NB4 (cell line): ENCODE results near the gene NRG3.

Source experiments
- DNase-seq: peaks from one replicate; pipeline ENCODE4 v3.0.0; 2010; ENCODE audit warnings: low read depth
- H3K4me3 ChIP-seq: one replicate; pipeline ENCODE4 v1.5.1; 2011; ENCODE audit warnings: mild to moderate bottlenecking, low read depth, low read length, moderate library complexity
- MYC ChIP-seq: IDR thresholded peaks from 2 replicates; pipeline ENCODE4 v1.6.1; 2011; ENCODE audit warnings: low read depth, low read length
- POLR2A ChIP-seq: IDR thresholded peaks from 2 replicates; pipeline ENCODE4 v1.6.1; 2011; ENCODE audit warnings: mild to moderate bottlenecking; ENCODE audit not compliant: insufficient read length; ENCODE audit errors: extremely low read depth
- TF ChIP-seq, protein P1 (sequence below): IDR thresholded peaks from 2 replicates; pipeline ENCODE4 v1.6.1; 2011; ENCODE audit warnings: low read depth, low read length
- TF ChIP-seq, protein P2 (sequence below): IDR thresholded peaks from one replicate; pipeline ENCODE4 v1.5.1; 2012; ENCODE audit warnings: low read depth, low read length

The NRG3 gene

DNA sequence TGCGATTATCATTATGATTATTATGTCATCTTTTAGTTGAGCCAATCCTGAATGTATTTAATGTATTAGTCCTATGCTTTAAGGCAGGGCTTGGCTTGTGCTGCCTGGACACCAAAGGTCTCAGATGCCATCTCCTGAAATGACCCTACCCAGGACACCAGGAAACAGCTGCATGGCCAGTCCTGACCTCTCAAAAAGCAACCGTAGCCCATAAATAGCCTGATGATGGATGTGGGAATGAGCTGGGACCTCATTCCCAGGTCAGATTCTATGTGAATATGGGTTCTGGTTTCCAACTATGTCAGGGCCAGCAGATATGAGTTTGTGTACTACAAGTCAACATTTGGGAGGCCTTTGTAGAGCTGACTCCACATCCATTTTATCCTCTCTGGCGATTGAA lies 438.4 kb downstream of the NRG3 start:
- TF ChIP-seq POLR2A (no peak), MYC (no peak)
- TF ChIP-seq, protein P1, sequence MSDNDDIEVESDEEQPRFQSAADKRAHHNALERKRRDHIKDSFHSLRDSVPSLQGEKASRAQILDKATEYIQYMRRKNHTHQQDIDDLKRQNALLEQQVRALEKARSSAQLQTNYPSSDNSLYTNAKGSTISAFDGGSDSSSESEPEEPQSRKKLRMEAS, result no peak
- TF ChIP-seq, protein P2, sequence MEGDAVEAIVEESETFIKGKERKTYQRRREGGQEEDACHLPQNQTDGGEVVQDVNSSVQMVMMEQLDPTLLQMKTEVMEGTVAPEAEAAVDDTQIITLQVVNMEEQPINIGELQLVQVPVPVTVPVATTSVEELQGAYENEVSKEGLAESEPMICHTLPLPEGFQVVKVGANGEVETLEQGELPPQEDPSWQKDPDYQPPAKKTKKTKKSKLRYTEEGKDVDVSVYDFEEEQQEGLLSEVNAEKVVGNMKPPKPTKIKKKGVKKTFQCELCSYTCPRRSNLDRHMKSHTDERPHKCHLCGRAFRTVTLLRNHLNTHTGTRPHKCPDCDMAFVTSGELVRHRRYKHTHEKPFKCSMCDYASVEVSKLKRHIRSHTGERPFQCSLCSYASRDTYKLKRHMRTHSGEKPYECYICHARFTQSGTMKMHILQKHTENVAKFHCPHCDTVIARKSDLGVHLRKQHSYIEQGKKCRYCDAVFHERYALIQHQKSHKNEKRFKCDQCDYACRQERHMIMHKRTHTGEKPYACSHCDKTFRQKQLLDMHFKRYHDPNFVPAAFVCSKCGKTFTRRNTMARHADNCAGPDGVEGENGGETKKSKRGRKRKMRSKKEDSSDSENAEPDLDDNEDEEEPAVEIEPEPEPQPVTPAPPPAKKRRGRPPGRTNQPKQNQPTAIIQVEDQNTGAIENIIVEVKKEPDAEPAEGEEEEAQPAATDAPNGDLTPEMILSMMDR, result no peak

DNA sequence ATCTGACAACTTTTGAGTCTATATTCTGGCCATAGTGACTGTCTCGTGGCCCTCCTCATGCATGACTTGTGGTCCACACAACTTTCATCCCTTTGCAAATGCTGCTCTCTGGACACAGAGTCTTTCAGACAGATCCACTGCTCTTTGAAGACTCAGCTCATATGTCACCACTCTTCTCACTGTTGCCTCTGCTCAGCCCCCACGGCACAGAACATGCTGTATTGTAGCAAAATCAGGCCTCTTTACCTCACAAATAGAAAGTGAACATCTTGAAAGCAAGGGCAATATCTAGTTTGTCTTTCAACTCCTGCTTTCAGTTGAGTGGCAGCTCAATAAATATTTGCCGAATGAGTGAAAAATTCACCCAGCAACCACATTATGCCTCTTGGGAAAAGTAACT lies 443.5 kb downstream of the NRG3 start:
- TF ChIP-seq, protein P1, result no peak
- TF ChIP-seq, protein P2, result no peak
- no peak for TF ChIP-seq POLR2A
- no peak for TF ChIP-seq MYC
- H3K4me3 ChIP-seq, result no peak overlapping the region
- no peak for DNase-seq

More for the DNA sequence above, 438.4 kb downstream of the NRG3 start:
- DNase-seq, result no peak
- no peak overlapping the region for H3K4me3 ChIP-seq

DNA sequence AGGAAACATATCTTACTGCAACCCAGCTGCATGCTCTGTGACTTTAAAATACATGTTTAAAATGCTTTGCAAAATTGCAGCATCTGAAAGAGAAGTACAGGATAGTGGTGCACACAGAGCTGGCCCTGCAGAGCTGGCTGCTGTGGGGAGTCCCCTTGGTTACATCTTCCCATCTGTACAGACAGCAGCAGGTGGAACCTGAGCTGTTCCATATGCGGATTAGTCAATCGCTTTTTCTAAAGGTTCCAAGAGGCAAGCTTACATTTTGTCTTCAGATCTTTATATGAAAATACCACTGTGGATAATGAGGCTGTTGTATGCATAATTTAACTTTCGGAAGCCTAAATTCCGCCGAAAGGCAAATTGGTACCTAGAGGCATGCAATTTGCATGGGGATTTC lies 444.1 kb downstream of the NRG3 start:
- no peak for DNase-seq
- TF ChIP-seq MYC (no peak), POLR2A (no peak)
- TF ChIP-seq, protein P1, result no peak
- TF ChIP-seq, protein P2, result no peak
- H3K4me3 ChIP-seq, result no peak overlapping the region

DNA sequence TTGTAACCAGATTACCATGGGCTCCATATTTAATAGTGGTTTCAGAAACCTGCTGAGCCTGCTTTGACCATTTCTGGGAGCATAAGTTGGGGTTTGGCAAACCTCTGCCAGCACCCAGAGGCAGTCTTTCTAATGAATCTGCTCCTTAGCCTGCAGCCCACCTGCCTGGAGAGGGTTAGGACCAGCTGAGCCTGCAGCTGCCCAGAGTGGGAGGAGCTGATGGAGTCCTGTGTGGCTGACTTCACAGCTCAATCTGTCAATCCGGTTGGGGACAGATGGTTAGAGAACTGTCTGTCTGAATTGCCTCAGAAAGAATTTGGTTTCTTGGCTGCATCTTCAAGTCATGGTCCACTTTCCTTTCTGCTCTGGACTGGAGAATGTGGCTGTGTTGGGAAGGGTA lies 444.6 kb downstream of the NRG3 start:
- TF ChIP-seq, protein P2, result no peak
- TF ChIP-seq MYC, result no peak
- TF ChIP-seq, protein P1, result no peak
- TF ChIP-seq POLR2A, result no peak
- DNase-seq, result no peak
- no peak overlapping the region for H3K4me3 ChIP-seq

DNA sequence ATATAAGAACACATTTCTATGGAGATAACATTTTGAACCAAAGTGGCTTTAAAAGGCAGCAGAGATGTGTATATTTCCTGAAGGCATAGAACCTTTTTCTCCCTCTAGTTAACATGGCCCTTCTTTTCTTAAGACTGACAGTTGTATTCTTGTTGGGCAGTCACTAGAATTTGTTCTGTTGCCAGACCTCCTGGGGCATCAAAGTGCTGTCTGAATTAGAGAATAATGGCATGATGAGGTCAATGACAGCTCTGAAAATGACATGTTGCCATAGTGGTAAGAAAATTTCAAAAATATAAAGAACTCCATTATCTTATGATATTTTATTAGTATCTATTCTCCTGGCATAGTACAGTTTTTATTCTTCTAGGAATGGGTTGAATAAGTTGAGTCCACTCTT lies 446.7 kb downstream of the NRG3 start:
- no peak for DNase-seq
- H3K4me3 ChIP-seq, result no peak overlapping the region
- no peak for TF ChIP-seq MYC
- TF ChIP-seq, protein P2, result no peak

DNA sequence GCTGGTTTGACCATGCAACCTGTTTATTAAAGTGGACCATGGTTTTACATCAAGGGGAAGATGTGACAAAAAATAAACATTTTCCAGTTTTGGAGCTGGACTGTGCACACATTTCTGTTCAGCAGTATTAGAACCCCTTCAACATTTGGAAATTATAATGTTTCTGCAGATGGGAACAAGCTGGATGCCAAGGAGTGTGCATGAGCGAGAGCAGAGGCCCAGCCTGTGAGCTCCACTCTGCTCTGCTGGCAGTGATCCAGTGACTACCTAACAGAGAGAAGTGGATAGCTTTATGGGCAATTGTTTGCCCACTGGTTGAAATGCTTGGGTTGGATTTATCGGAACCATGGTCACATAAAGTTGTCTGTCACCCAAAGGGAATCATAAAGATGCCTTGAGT lies 456.7 kb downstream of the NRG3 start:
- H3K4me3 ChIP-seq, result no peak overlapping the region
- TF ChIP-seq POLR2A, result no peak
- TF ChIP-seq MYC, result no peak
- TF ChIP-seq, protein P1, result no peak
- TF ChIP-seq, protein P2, result no peak
- DNase-seq, result no peak
